ENCODE data around the gene CASP8AP2. TPM values are rescaled to one million over a fixed set of nuclear protein-coding genes. Genes with fewer than 3 reads are reported as not detected.

CASP8AP2 gene
- total and polyA plus RNA-seq, 3 donors from 2014 or later, result 3.3 to 21.6 (median 18.3) TPM

DNA sequence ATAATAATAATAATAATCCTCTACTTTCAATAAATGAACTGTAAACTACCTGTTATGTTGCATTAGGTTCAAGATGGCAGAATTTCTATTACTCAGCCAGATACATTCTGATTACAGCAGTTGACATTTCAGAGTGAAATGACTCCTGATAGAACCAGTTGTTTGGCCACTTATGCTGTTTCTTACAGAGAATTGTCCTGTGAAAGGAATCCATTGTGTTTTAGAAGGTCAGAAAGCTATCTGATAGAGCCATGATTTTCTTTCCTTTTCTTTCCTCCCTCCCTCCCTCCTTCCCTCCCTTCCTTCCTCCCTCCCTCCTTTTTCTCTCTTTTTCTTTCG is 81.2 kb downstream of the CASP8AP2 start:
- H3K4me3 ChIP-seq, result no peak overlapping the region
- DNase-seq, result no peak
- no peaks in the 10 kb centered on the region for H3K9me3 ChIP-seq
- no peaks in the 10 kb centered on the region for H3K4me1 ChIP-seq
- no peaks in the 10 kb centered on the region for H3K27me3 ChIP-seq
- intact Hi-C loops (cut with DNase I; ENCODE audit: low total_unique reads), result no loop called here
- H3K36me3 ChIP-seq (ENCODE audit: low read depth, missing control alignments), result no peaks in the 10 kb centered on the region
- TF ChIP-seq, protein P1, sequence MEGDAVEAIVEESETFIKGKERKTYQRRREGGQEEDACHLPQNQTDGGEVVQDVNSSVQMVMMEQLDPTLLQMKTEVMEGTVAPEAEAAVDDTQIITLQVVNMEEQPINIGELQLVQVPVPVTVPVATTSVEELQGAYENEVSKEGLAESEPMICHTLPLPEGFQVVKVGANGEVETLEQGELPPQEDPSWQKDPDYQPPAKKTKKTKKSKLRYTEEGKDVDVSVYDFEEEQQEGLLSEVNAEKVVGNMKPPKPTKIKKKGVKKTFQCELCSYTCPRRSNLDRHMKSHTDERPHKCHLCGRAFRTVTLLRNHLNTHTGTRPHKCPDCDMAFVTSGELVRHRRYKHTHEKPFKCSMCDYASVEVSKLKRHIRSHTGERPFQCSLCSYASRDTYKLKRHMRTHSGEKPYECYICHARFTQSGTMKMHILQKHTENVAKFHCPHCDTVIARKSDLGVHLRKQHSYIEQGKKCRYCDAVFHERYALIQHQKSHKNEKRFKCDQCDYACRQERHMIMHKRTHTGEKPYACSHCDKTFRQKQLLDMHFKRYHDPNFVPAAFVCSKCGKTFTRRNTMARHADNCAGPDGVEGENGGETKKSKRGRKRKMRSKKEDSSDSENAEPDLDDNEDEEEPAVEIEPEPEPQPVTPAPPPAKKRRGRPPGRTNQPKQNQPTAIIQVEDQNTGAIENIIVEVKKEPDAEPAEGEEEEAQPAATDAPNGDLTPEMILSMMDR (IDR thresholded peaks at IDR 0.05), result no peak
- TF ChIP-seq POLR2A (IDR thresholded peaks at IDR 0.05), result no peak
- no peak overlapping the region for H3K27ac ChIP-seq
- 36 to 64% methylated on average over 1 of the region's 1 CpG for WGBS, 2 donors

DNA sequence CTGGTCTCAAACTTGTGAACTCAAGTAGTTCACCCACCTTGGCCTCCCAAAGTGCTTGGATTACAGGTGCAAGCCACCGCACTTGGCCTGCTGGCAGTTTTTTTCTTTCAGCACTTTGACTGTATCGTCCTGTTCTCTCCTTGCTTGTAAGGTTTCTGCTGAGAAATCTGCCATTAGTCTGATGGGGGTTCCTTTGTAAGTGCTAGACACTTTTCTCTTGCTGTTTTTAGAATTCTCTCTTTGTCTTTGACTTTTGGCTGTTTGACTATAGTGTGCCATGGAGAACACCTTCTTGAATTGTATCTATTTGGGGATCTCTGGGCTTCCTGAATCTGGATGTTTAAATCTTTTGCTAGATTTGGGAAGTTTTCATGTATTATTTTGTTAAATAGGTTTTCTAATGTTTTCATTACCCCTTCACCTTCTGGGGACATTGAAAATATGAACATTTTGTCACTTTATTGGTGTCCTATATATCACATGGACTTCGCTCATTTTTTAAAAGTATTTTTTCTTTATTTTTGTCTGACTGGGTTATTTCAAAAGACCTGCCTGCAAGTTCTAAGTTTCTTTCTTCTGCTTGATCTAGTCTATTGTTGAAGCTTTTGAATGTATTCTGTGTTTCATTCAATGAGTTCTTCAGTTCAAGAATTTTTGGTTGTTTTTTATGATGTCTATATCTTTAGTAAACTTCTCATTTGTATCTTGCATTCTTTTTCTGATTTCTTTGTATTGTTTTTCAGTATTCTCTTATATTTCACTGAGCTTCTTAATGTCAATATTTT is 86.6 kb downstream of the CASP8AP2 start:
- intact Hi-C loops (cut with DNase I; ENCODE audit: low total_unique reads), result no loop called here
- Histone ChIP-seq H3K27ac (no peak overlapping the region), H3K36me3 (ENCODE audit: low read depth, missing control alignments) (no peaks in the 10 kb centered on the region), H3K4me3 (no peak overlapping the region), H3K9me3 (no peaks in the 10 kb centered on the region), H3K4me1 (no peaks in the 10 kb centered on the region), H3K27me3 (no peaks in the 10 kb centered on the region)
- TF ChIP-seq POLR2A (IDR thresholded peaks at IDR 0.05), result no peak
- TF ChIP-seq, protein P1 (IDR thresholded peaks at IDR 0.05), result no peak
- WGBS, 2 donors, result 72 to 99% methylated on average over 3 of the region's 3 CpGs
- no peak for DNase-seq

DNA sequence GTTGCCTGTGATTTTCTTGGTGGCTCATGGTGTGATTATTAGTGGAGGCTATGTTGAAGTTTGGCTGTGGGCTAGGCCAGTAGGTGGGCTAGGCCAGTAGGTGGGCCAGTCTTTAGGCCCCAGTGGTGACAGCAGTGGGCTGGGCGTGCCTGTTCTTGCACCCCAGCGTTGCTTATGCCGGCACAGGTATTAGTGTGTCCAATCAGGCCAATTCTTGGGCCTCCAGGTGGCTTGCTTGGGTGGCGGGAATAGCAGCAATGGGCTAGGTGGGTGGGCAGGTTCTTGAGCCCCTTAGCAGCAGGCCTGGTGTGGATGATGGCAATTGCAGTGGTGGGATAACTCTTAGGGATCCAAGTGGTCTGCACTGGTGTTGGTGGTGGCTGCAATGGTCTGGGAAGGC is 87.5 kb downstream of the CASP8AP2 start:
- TF ChIP-seq POLR2A (IDR thresholded peaks at IDR 0.05), result no peak
- TF ChIP-seq, protein P1 (IDR thresholded peaks at IDR 0.05), result no peak
- no peak overlapping the region for H3K27ac ChIP-seq
- H3K27me3 ChIP-seq, result no peaks in the 10 kb centered on the region
- intact Hi-C loops (cut with DNase I; ENCODE audit: low total_unique reads), result no loop called here
- H3K4me3 ChIP-seq, result no peak overlapping the region
- no peaks in the 10 kb centered on the region for H3K36me3 ChIP-seq (ENCODE audit: low read depth, missing control alignments)
- WGBS, 2 donors, result 90 to 98% methylated on average over 4 of the region's 4 CpGs
- H3K9me3 ChIP-seq, result no peaks in the 10 kb centered on the region
- DNase-seq, result no peak
- no peaks in the 10 kb centered on the region for H3K4me1 ChIP-seq

DNA sequence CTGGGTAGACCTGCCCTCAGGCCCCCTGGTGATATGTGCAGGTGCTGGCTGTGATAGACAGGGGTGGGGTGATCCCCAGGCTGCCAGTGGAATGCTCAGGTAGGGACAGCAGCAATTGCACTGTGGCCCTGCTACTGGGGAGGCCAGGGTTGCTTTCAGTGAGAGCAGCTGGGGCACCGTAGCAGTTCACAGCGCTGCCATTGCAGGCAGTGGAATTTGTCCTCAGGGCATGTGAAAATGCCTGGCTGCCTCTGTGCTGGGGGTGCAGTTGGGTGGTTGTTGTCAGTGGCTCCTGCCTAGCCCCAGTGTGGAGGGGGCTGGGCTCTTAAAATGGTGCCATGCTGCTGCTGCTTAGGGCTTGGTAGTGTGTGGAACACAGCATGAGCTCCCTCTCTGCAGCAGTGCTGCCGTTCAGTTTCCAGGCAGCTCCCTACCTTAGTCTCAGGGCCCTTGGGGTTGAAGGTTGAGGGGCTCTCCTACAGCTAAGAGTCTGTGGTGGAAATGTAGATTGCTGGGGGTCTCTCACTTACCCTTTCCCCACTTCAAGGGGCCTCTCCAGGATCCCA is 88.2 kb downstream of the CASP8AP2 start:
- no peaks in the 10 kb centered on the region for H3K27me3 ChIP-seq
- intact Hi-C loops (cut with DNase I; ENCODE audit: low total_unique reads), result no loop called here
- no peaks in the 10 kb centered on the region for H3K4me1 ChIP-seq
- H3K9me3 ChIP-seq, result no peaks in the 10 kb centered on the region
- TF ChIP-seq, protein P1 (IDR thresholded peaks at IDR 0.05), result no peak
- TF ChIP-seq POLR2A (IDR thresholded peaks at IDR 0.05), result no peak
- H3K36me3 ChIP-seq (ENCODE audit: low read depth, missing control alignments), result no peaks in the 10 kb centered on the region
- H3K4me3 ChIP-seq, result no peak overlapping the region
- no peak overlapping the region for H3K27ac ChIP-seq
- no peak for DNase-seq
- 92% methylated on average over 3 of the region's 3 CpGs; no CpG with 5 or more reads in 1 of the 2 donors for WGBS, 2 donors

Small RNA genes lying within 50 kb of the gene (small RNA-seq; reads per million reads assigned to genes)
- gene DNAJC19P6 (0 reads per million in 2 donors), gene RF00019 (0 reads per million in 2 donors)

Other genes with a start within 250 kb of the CASP8AP2 start
- gene LYRM2, start 191.1 kb upstream of the CASP8AP2 start, total RNA-seq, result 10 to 100 TPM; 18.6 to 24.8 TPM
- gene LYRM2, start 191.1 kb upstream of the CASP8AP2 start, polyA plus RNA-seq (ENCODE audit: insufficient read depth, low read depth, low replicate concordance), result 32.5 TPM
- gene MDN1, start 10.1 kb upstream of the CASP8AP2 start, total RNA-seq, result 10 to 100 TPM; 80.3 to 89.0 TPM
- 39.1 TPM for gene MDN1, start 10.1 kb upstream of the CASP8AP2 start, polyA plus RNA-seq (ENCODE audit: insufficient read depth, low read depth, low replicate concordance)
- gene GJA10, start 64.6 kb downstream of the CASP8AP2 start, total RNA-seq, result under 1 TPM in 1 of 2 donors, not detected in 1; 0.19 TPM
- gene GJA10, start 64.6 kb downstream of the CASP8AP2 start, polyA plus RNA-seq (ENCODE audit: insufficient read depth, low read depth, low replicate concordance), result not detected

Data from testis (tissue), 3 donors.